GM21529 (cell line): ENCODE data around the gene TLL1.

Experiments used
- ATAC-seq: cut with Tn5 transposase; IDR thresholded peaks from one replicate; pipeline ENCODE4 v1.9.1; 2021; ENCODE audit not compliant: unreplicated experiment

The TLL1 gene

DNA sequence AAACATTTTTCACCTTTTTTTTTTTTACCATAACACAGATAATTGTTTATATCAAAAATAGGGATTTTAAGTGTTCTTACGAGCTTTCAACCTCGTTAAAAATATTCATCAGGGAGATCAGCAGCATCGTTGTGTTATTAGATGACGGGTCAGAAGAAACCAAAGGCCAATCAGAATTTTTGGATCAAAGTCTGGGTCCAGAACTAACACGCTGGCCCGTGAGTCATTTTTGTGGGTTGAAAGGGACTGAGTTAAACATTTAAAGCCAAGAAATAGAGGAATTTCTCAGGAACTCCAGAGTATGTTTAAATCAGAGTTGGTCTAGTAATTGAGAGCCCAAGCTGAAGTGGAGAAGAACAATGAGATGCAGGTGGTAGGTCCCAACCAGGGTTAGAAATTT lies 170.8 kb downstream of the TLL1 start:
- ATAC-seq: no peak

DNA sequence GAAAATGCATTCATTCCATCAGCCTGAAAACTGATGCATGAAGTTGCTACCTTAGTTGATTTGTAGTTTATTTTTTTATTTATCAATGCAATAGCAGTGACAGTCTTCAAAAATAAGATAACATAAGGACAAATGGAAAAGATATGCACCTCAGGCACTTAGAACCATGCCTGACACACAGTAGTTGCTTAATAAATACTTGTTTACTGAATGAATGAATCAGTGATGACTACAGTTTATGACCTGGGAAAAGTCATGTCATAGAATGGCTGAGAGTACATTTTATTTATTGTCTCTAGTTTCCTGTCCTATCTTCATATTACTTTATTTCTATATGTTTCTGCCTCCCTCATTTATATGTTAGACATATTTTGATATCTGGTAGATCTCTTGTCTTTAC lies 171.8 kb downstream of the TLL1 start:
- ATAC-seq: no peak

DNA sequence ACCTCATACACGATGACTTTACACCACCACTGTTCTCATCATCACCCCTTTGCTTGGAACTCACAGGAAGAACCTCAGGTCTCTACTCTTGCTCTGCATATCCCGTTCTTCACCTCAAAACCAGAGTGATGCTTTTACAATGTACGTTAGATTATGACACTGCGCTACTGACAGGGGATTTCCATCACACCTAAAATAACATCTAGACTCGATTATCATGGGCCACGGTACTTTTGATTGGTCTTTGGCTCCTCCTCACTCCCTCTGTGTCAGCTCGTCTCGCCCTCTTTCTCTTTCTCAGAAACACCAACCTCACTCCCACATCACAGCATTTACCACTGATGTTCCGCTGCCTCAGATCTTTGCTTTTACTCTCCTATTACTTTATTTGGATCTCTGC lies 172.4 kb downstream of the TLL1 start:
- ATAC-seq: peak; percentile 68

DNA sequence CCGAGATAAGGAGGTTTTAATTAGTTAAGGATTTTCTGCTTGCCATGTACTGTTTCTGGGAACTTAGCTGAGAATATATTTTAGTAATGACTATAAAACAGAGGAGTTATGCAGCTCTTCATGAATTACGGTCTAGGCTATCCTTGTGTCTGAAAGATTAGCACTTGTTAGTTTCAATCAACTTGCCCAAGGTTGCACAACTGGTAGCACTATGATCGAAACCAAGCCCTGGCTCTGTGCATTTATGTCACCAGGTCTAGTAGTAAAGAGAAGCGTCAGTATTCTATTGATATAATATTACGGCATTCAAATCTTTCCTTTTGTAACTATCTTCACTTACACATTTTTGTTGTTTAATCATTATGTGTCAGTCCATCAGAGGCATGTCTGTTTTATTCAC lies 176.0 kb downstream of the TLL1 start:
- no peak for ATAC-seq

DNA sequence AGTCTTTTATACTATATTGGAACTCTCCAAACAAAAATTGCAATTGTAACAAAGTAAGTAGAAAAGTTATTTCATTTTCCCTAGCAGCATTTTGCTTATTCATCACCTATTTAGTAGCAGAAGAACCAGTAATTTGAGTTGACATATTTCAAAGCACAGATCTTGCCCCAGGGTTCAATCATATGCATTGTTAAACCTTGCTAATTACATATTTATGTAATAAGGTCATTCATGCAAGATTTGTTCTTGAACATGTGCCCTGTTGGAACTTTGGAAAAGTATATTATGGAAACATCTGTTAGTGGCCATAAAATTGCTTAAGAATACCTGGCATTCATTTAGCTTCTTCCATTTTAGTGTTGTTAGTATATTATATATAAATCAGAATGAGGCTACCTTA lies 191.7 kb downstream of the TLL1 start:
- ATAC-seq: no peak

DNA sequence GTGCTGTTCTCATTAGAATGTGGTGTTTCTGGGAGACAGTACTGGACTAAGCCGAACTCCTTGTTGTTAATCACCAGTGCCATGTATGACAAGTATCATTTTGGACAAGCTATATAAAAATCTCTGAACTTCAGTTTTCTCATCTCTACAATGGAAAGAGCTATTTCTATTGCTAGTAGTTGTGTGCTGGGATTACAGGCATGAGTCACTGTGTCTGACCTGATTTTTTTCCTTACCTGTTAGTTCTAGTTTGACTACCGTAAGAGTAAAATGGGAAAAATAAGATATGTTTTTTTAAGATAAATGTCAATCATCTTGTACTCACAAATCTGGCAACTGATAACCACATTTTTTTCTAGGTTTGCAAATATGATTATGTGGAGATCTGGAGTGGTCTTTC lies 192.3 kb downstream of the TLL1 start:
- ATAC-seq: no peak

DNA sequence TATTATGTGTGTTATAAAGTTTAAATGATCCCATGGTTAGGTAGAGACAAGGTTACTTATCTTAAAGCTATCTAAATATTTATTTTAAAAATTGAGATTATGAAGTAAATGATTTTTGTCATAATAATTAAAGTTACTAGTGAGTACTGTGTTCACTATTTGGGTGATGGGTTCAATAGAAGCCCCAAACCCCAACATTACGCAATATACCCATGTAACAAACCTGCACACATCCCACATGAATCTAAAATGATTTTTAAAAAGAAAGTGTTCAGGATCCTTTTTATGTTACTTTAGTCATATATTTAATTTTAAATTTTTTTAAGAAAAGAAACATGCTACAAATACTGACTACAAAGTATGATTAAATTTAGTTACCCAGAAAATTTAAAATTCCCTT lies 193.9 kb downstream of the TLL1 start:
- ATAC-seq: no peak

DNA sequence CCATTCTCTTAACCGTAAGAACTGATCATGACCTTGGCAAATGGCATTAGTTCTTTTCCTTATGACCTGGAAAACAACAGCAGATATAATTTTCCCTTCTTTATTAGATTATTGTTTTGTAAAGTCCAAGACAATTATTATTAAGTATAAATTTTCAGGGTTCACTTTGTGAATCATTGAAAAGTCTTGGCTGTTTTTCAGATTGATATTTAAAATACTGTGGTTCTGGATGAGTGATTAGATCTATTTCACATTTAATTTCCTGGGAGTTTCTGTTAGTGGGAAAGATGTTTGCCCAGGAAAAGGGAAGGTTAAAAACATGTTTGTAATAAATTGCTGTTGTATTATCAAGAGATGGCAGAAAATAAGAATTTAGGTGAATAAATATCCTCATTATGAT lies 194.9 kb downstream of the TLL1 start:
- ATAC-seq: no peak

DNA sequence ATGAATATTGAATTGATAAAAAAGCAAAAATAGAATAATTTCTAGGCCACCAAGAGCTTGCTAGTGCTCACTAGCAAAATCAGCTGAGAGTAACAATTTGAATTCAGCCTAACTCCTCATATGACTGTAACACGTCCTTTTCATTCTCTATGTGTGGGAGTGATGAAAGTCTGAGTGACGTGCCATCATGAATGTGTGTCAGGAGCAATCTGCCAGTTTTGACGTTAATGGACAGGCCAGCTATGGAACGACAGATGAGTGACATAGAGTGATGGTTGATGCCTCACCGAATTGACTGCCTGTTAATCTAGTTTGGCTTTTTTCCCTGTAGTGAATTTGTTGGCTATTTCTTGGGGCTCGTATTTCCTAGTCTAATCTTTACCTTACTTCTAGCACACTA lies 200.7 kb downstream of the TLL1 start:
- no peak for ATAC-seq

DNA sequence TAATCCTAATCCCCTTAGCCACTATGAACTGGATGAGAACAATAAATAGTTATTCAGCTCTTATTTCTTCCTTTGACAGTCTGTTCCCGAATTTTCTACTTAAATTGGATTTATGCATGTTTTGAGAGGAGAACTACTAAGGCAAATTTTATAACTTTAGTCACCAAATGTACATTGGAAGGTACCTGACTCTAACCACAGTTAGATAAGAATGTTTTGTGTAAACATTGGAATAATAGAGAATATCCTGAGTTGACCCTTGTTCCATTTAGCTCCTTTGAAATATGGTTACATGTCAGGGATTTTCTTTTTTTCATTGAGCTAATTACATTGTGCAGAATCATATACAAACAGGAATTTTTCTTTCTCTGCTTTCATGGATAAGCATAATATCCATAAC lies 202.6 kb downstream of the TLL1 start:
- ATAC-seq: no peak

DNA sequence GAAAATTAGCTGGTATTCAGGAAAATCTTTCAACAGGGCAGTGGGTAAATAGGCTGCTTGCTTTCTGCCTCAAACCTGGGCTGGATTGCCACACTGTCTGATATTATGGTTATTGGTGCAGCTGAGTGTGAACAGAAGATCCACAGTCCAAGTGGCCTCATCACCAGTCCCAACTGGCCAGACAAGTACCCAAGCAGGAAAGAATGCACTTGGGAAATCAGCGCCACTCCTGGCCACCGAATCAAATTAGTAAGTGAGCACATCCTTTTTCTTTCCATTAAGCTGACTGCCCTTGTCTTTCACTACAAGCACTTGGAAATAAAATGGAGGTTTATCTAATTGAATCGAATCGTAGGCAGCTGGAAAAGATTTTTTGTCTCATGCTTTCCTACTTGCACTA lies 204.7 kb downstream of the TLL1 start:
- no peak for ATAC-seq

DNA sequence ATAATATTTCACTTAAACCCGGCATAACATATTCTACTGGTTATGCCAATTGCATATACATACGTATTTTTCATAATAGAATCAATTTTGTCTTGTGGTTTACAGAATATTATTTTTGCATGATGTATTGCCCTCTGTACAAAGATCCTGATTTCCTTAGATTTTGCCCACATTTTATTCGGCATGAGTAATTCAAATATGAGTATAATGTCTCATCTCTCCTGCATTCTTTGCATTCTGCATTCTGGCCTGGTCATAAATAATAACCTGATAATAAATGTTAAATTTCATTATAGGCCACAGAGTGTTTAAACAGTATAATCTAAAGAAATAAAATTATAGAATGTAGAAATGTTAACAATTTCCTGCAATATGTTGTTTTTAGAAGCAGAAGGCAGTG lies 205.3 kb downstream of the TLL1 start:
- ATAC-seq: no peak

DNA sequence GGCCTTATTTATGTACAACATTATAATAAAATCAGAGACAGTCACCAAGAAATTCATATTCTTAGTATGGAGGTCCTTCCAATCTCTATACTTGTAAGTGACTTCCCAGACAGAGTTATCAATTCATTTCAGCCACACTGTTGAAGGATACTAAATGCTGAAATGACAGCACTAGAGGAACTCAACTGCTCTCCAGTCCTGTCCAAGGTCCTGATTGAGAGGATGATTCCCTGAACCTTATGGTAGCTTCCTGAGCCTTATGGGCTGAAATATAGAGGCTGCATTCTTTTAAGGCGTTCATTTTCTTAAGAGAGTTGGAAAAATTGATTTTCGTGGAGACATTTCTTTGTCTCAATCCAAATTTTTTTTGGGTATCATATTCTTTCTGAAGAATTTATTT lies 205.9 kb downstream of the TLL1 start:
- no peak for ATAC-seq

DNA sequence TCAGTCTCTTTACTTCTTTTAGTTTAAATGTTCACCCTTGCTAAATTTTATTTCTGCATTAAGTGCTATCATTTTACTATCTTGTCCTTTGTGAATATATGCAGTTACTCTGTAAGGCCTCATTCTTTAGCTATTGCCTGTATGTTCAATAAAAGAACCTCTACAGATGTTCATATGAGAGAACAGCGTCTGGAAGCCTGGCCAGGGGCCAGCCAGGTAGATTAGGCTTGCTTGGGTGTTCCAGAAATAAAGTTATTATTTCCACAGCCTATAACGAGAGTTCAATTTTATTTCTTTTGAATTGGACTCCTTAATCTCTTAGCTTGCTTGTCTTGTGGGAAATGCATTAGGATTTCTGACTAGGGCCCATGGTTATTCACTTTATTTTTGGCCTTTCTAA lies 214.5 kb downstream of the TLL1 start:
- ATAC-seq: no peak

DNA sequence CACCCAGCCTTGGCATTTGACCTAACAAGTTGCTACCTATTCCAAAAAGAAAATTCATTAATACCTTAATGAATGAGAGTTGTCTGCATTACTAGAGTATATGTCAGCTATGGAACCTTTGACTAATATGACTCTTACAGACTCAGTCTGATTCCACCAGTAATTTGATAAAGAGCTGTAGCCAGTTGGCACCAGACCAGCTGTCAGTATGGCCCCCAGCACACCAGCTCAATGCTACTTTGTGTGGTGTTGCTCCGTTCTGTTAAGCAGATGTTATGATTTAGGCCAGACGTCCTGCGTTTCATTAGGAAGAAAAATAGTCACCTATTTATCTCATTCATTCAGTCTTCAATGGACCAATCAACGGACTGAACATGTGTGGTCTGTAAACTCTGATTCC lies 215.5 kb downstream of the TLL1 start:
- ATAC-seq: no peak

DNA sequence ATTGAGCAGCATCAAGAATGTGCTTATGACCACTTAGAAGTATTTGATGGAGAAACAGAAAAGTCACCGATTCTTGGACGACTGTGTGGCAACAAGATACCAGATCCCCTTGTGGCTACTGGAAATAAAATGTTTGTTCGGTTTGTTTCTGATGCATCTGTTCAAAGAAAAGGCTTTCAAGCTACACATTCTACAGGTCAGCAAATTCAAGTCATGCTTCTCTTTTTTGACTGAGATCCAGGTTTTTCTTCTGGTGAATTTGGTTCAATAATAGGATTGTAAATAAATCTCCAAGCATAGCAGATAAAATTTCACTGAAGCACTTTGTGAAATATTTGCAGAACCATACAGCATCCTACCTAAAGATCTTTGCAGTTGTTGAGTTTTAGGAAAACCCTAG lies 218.1 kb downstream of the TLL1 start:
- no peak for ATAC-seq

DNA sequence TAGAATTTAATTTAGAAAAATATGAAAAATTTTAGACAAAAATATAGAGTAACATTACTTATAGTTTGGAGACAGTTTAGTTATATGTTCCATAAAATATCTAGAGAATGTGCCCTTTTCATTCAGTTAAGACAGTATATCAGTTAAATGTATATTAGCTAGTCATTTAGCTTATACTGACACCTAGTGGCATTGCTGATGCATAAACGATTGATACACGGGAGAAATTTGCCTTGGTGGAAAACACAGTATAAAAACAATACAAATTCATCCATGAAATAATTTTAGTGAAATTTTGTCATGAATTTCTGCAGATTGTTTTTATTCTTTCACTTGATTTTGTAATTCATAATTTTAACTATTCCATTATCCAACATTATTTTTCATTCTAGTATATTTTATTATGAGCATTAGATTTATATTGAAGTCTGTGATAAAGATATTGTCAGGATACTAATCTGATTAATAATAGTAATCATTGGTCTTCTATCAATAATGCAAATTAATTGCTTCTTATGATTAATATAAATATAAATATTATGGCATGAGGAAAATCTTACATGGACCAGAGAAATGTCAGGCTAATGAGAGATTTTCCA lies 219.0 kb downstream of the TLL1 start:
- ATAC-seq: peak; percentile 88

DNA sequence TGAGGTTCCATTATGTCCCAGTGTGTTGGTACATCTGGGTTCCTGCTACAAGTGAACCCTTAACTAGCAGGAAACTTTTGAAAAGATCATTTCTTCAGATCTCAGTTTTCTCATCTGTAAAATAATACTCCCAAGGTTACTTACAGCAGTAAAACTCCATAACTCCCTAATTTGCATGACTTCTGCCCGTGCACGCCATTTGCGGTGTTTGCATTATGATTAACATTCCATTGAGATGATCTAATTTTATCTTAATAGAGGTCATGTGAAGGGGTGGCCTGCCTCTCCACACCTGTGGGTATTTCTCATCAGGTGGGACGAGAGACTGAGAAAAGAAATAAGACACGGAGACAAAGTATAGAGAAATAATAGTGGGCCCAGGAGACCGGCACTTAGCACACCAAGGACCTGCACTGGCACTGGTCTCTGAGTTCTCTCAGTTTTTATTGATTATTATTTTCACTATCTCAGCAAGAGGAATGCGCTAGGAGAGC lies 219.8 kb downstream of the TLL1 start:
- no peak for ATAC-seq

DNA sequence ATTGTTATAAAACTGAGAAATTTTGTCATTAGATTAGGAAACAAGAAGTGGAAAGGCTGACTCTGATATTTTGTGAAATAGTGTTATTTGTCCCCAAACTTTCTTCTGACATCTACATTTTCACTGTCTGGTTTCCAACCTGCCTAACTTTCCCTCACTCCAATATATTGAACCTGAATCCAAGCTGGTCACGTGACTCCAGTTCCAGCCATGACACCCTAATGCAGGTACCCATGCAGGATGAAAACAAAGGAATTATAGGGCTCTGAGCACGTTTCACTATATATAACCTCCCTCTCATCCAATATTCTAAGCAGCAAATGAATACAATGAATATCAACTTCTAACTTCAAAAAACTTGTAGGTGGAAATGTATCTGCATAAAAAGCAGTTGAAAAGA lies 231.6 kb downstream of the TLL1 start:
- no peak for ATAC-seq

DNA sequence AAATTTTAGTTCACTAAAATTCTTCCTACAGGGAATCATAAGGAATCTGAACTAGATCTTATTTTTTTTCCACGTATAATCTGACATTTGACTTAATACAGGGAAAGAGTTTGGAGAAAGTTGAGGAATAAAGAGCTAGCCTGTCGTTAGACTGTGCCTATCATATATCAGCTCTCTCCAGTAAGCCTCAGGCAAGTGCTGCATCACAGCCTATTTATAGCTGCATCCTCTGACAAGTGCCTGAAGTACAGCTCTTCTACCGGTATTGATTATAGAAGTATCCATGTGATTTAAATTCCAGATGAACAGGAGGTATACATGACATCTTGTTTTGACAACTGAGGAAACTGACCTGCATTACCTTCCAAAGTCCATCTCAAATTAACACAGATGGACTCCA lies 248.9 kb downstream of the TLL1 start:
- no peak for ATAC-seq

DNA sequence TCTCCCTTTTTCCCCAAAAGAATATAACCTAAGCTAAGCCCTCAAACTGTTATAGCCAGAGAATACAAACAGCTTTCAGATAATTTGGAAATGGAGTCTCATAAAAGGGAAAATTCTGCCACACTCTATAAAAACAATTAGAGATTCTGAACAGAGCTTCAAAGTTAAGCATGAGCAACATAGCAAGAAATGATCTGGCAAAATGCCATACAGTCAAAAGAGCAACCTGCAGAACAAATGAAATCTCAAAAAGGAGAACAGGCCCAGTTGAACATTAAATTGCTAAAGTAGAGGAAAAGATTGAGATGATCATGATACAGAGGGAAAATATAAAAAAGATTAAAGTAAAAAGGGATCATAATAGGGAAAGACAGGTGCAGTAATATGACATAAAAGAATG lies 250.5 kb downstream of the TLL1 start:
- ATAC-seq: no peak

DNA sequence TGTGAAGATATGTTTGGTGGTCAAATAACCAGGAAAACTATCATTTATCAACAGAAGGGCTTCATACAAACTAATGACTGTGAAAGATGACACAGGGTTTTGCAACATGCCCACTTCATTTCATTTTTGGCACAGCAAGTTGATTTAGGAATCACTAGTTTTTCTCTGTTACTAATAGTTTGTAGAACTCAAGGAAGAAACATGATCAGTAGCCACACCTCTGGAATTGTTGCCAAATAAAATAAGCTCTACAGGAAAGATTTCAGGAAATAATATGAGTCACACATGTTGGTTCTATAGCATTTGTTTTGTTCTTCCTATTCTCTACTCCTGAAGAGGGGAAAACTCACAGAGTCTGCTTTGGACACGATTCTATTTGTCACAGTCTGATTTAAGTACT lies 255.4 kb downstream of the TLL1 start:
- no peak for ATAC-seq

DNA sequence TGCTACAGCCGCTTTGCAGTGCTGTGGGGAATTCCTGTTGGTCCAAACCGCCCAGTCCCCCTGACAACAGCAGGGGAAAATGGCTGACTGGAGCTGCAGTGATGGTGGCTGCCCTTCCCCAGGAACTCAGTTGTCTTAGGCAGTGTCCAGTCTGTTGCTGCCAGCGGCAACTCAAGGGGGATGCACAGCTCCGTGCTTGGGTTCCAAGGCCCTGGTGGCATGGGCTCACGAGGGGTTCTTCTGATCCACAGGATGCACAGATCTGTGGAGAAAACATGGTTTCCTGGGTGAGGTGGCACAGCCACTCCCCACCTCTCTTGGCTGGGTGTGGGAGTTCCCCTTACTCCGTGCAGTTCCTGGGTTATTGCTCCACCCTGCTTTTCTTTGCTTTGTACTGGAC lies 261.2 kb downstream of the TLL1 start:
- no peak for ATAC-seq

DNA sequence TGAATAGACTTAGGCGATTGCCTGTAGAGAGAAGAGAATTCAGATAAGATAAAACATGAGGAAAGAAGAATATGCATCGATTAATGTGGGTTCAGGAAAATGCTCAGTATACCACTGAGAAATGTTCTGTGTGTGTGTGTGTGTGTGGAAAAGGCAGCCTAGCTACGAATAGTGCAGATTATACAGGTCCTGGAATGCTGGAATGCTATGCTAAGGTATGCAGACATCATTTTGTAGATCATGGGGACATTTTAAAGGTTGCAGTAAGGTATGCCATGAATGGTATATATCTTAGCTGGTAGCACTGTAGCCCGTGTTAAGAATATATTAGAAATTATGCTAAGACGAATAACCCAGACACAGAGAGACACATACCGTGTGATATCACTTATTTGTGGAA lies 267.9 kb downstream of the TLL1 start:
- no peak for ATAC-seq
